ENCODE results near the gene DEFB123. TPM values are rescaled to one million over a fixed set of nuclear protein-coding genes. Genes with fewer than 3 reads are reported as not detected.

The DEFB123 gene, protein sequence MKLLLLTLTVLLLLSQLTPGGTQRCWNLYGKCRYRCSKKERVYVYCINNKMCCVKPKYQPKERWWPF
- not detected in 3 replicates for total RNA-seq (2021)
- Bru-seq, nascent RNA: not detected
- long read RNA-seq, experiment 1: 0 reads
- long read RNA-seq, experiment 2: 0 reads
- long read RNA-seq, experiment 3: 0 reads

GRCh38 chr20:31440012-31440659 lies at the start of gene DEFB123:
Gene DEFB123 (plus strand): TSS chr20:31440632. CDS start chr20:31440699, 67 bp downstream.
- TF ChIP-seq ZNF532 (CRISPR knock-in tag; IDR thresholded peaks at IDR 0.05; ENCODE audit: borderline replicate concordance) (no peak), CTCF (IDR thresholded peaks at IDR 0.05) (0 out of 2 replicates have a peak, but pooled peaks have one; percentile 13)
- POLR2A ChIA-PET: no interaction called here
- H3K36me3 Mint-ChIP-seq: peaks cover 54% of the 10 kb centered on the region
- no peaks in the 10 kb centered on the region for H3K4me1 Mint-ChIP-seq
- H3K27me3 Mint-ChIP-seq (ENCODE audit: low read depth): peaks cover 9% of the 10 kb centered on the region; the same call in 1 of the 2 replicates
- CTCF ChIA-PET: interaction anchor here (1.5 kb wide), 1 partner anchor 64 kb away, joined by 9 read pairs; no protein-coding TSS in a partner anchor
- peak; percentile 24 for DNase-seq (ENCODE audit: low spot score)
- peaks cover 81% of the 10 kb centered on the region for H3K9me3 Mint-ChIP-seq
- no peak within 1 kb of the TSS for H3K27ac Mint-ChIP-seq
- ATAC-seq: peak; percentile 30; the same call in 1 of the 2 replicates
- no peak within 1 kb of the TSS for H3K4me3 Mint-ChIP-seq

GRCh38 chr20:31392836-31393235 lies 47.6 kb upstream of the DEFB123 start:
- Mint-ChIP-seq H3K36me3 (peaks cover 67% of the 10 kb centered on the region), H3K4me3 (no peak overlapping the region), H3K27ac (no peak overlapping the region), H3K9me3 (peaks cover 82% of the 10 kb centered on the region), H3K4me1 (no peaks in the 10 kb centered on the region), H3K27me3 (ENCODE audit: low read depth) (peaks cover 17% of the 10 kb centered on the region)
- ChIA-PET CTCF (no interaction called here), POLR2A (no interaction called here)
- no peak for DNase-seq (ENCODE audit: low spot score)
- ATAC-seq: no peak
- TF ChIP-seq JAZF1 (CRISPR knock-in tag; IDR thresholded peaks at IDR 0.05): no peak
- TF ChIP-seq, protein P1, sequence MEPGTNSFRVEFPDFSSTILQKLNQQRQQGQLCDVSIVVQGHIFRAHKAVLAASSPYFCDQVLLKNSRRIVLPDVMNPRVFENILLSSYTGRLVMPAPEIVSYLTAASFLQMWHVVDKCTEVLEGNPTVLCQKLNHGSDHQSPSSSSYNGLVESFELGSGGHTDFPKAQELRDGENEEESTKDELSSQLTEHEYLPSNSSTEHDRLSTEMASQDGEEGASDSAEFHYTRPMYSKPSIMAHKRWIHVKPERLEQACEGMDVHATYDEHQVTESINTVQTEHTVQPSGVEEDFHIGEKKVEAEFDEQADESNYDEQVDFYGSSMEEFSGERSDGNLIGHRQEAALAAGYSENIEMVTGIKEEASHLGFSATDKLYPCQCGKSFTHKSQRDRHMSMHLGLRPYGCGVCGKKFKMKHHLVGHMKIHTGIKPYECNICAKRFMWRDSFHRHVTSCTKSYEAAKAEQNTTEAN (CRISPR knock-in tag; IDR thresholded peaks at IDR 0.05): no peak
- no peak for TF ChIP-seq ETV6 (CRISPR knock-in tag; IDR thresholded peaks at IDR 0.05)
- TF ChIP-seq PREB (CRISPR knock-in tag; IDR thresholded peaks at IDR 0.05; ENCODE audit: borderline replicate concordance): no peak
- TF ChIP-seq, protein P2, sequence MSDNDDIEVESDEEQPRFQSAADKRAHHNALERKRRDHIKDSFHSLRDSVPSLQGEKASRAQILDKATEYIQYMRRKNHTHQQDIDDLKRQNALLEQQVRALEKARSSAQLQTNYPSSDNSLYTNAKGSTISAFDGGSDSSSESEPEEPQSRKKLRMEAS (CRISPR knock-in tag; IDR thresholded peaks at IDR 0.05): no peak
- TF ChIP-seq CTCF (IDR thresholded peaks at IDR 0.05): no peak
- TF ChIP-seq ZNF138 (CRISPR knock-in tag; conservative IDR thresholded peaks at IDR 0.05): no peak
- TF ChIP-seq CDX4 (CRISPR knock-in tag; IDR thresholded peaks at IDR 0.05; ENCODE audit: borderline replicate concordance): no peak
- no peak for TF ChIP-seq RELA (CRISPR knock-in tag; IDR thresholded peaks at IDR 0.05; ENCODE audit: borderline replicate concordance)
